ENCODE measurements around the gene ZNF804B.

GRCh38 chr7:89002981-89003956, 243.8 kb downstream of the ZNF804B start:
- no peak for TF ChIP-seq EZH2 (IDR thresholded peaks at IDR 0.05; ENCODE audit: low read depth)
- TF ChIP-seq, protein P1, sequence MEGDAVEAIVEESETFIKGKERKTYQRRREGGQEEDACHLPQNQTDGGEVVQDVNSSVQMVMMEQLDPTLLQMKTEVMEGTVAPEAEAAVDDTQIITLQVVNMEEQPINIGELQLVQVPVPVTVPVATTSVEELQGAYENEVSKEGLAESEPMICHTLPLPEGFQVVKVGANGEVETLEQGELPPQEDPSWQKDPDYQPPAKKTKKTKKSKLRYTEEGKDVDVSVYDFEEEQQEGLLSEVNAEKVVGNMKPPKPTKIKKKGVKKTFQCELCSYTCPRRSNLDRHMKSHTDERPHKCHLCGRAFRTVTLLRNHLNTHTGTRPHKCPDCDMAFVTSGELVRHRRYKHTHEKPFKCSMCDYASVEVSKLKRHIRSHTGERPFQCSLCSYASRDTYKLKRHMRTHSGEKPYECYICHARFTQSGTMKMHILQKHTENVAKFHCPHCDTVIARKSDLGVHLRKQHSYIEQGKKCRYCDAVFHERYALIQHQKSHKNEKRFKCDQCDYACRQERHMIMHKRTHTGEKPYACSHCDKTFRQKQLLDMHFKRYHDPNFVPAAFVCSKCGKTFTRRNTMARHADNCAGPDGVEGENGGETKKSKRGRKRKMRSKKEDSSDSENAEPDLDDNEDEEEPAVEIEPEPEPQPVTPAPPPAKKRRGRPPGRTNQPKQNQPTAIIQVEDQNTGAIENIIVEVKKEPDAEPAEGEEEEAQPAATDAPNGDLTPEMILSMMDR (conservative IDR thresholded peaks at IDR 0.05), result no peak
